RWPE2 (cell line): ENCODE data around the gene FMN1.

Experiments
- ATAC-seq: fragments of 200-7000 bp; cut with Tn5 transposase; 3 replicates; pipeline ENCODE4 v1.9.1; 2021; ENCODE audit warnings: low read depth
- DNase-seq: peaks from one replicate; pipeline ENCODE4 v3.0.0-alpha.2; 2020; ENCODE audit warnings: low spot score
- H3K27ac ChIP-seq: fragments of 450-650 bp; 2 replicates; pipeline ENCODE4 v1.5.1; 2017; ENCODE audit warnings: mild to moderate bottlenecking; ENCODE audit not compliant: poor library complexity, severe bottlenecking
- H3K27me3 ChIP-seq: fragments of 250-450 bp; sonication (Bioruptor Pico); 2 replicates; pipeline ENCODE4 v1.5.1; 2021; ENCODE audit warnings: mild to moderate bottlenecking, moderate library complexity; ENCODE audit not compliant: insufficient read depth, poor library complexity, severe bottlenecking
- H3K36me3 ChIP-seq: fragments of 250-450 bp; sonication (Bioruptor Pico); 2 replicates; pipeline ENCODE4 v1.5.1; 2020; ENCODE audit warnings: low read depth, mild to moderate bottlenecking, moderate library complexity
- H3K4me1 ChIP-seq: fragments of 250-450 bp; sonication (Bioruptor Pico); 2 replicates; pipeline ENCODE4 v1.5.1; 2021; ENCODE audit warnings: mild to moderate bottlenecking, moderate library complexity; ENCODE audit not compliant: insufficient read depth, poor library complexity, severe bottlenecking
- H3K4me3 ChIP-seq: fragments of 250-450 bp; sonication (Bioruptor Pico); 2 replicates; pipeline ENCODE4 v1.5.1; 2021; ENCODE audit warnings: mild to moderate bottlenecking, moderate library complexity; ENCODE audit not compliant: severe bottlenecking
- H3K9me3 ChIP-seq: fragments of 250-450 bp; sonication (Bioruptor Pico); 2 replicates; pipeline ENCODE4 v1.5.1; 2021; ENCODE audit warnings: mild to moderate bottlenecking, moderate library complexity; ENCODE audit not compliant: severe bottlenecking
- TF ChIP-seq, protein P1 (sequence below): fragments of 450-650 bp; IDR thresholded peaks from one replicate; pipeline ENCODE4 v1.5.1; 2017; ENCODE audit warnings: mild to moderate bottlenecking, moderate library complexity; ENCODE audit not compliant: poor library complexity, severe bottlenecking

Gene FMN1

DNA sequence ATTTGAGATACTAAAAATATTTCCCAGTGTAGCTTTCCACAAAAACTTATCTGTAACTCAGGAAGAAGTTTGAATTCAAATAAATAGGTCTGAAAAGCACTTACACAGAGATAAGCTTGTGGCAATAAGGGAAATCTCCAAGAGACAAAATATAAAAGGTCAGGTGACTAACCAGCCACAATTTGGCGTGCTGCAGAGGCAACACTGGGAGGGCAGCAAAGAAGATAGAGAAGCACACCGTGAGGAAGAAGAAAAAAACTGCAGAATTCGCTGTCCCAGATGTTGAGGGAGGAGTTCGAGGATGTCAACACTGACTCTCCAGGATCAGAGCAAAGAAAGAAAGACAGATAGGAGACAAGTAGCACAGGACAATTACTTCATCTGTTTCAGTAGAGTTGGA lies 204.4 kb downstream of the FMN1 start:
- Histone ChIP-seq H3K27me3 (no peaks in the 10 kb centered on the region), H3K4me3 (no peak overlapping the region), H3K4me1 (no peaks in the 10 kb centered on the region), H3K27ac (no peak overlapping the region), H3K9me3 (no peaks in the 10 kb centered on the region), H3K36me3 (no peaks in the 10 kb centered on the region)
- ATAC-seq = no peak
- TF ChIP-seq, protein P1, sequence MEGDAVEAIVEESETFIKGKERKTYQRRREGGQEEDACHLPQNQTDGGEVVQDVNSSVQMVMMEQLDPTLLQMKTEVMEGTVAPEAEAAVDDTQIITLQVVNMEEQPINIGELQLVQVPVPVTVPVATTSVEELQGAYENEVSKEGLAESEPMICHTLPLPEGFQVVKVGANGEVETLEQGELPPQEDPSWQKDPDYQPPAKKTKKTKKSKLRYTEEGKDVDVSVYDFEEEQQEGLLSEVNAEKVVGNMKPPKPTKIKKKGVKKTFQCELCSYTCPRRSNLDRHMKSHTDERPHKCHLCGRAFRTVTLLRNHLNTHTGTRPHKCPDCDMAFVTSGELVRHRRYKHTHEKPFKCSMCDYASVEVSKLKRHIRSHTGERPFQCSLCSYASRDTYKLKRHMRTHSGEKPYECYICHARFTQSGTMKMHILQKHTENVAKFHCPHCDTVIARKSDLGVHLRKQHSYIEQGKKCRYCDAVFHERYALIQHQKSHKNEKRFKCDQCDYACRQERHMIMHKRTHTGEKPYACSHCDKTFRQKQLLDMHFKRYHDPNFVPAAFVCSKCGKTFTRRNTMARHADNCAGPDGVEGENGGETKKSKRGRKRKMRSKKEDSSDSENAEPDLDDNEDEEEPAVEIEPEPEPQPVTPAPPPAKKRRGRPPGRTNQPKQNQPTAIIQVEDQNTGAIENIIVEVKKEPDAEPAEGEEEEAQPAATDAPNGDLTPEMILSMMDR = no peak
- no peak for DNase-seq

DNA sequence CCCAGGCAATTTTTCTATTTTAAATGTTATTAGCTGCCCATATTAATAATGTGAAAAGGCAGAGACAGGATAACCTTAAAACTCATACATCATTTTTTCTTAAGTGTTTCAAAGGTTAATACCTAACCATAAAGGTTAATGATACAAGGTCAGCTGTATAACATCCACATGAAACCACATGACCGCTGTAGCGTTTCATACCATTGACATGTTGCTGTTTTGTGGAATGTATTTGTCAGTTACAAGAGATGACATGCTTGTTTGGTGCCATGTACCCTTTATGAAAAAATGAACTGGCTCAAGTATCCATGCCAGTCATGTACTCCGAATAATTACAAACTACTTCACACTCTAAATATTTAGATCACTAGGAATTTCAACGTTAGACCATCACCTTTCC lies 207.4 kb downstream of the FMN1 start:
- H3K36me3 ChIP-seq = no peaks in the 10 kb centered on the region
- H3K27me3 ChIP-seq = no peaks in the 10 kb centered on the region
- DNase-seq (no peak), ATAC-seq (no peak)
- H3K9me3 ChIP-seq = no peaks in the 10 kb centered on the region
- no peak overlapping the region for H3K4me3 ChIP-seq
- H3K27ac ChIP-seq = no peak overlapping the region
- H3K4me1 ChIP-seq = no peaks in the 10 kb centered on the region
- TF ChIP-seq, protein P1 = no peak

DNA sequence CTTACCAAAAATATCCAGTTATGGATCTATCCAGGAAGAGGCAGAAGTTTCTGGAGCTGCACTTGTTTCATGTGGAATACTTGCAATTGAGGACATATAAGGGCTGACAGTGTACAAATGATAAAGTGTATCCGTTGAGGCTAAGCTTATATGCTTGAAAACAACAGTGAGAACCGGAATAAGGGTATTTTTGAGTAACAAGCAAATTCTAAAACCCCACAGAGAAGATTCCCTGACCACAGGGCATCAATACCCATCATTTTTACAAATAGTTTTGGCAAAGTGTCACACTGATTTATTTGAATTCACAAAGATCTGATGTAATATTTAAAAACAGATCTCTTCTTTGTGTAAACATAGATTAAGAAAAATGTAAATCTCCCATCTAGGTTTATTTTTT lies 208.4 kb downstream of the FMN1 start:
- no peaks in the 10 kb centered on the region for H3K9me3 ChIP-seq
- no peaks in the 10 kb centered on the region for H3K36me3 ChIP-seq
- H3K4me3 ChIP-seq = no peak overlapping the region
- TF ChIP-seq, protein P1 = no peak
- no peak for DNase-seq
- H3K27me3 ChIP-seq = no peaks in the 10 kb centered on the region
- ATAC-seq = no peak
- no peak overlapping the region for H3K27ac ChIP-seq
- no peaks in the 10 kb centered on the region for H3K4me1 ChIP-seq

DNA sequence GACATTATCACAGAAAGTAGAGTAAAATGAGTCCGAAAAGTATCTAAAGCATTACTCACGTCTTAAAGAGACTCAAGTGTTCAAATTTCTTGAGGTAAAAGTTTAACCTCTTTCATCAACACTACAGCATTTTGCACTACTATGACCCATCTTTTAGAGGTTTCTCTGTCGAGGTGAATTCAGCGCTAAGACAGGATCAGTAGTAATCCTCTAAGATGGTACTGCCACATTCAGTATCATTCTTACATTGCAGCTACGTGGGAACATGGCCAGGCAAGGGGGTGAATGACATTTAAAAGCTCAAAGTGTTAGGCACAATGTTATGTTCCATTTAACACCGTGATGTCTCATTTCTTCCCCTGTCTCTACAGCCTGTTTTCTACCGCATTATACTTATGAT lies 210.8 kb downstream of the FMN1 start:
- Histone ChIP-seq H3K27ac (no peak overlapping the region), H3K4me3 (no peak overlapping the region), H3K4me1 (no peaks in the 10 kb centered on the region), H3K9me3 (no peaks in the 10 kb centered on the region), H3K36me3 (no peaks in the 10 kb centered on the region), H3K27me3 (no peaks in the 10 kb centered on the region)
- TF ChIP-seq, protein P1 = no peak
- DNase-seq = no peak
- ATAC-seq = no peak

DNA sequence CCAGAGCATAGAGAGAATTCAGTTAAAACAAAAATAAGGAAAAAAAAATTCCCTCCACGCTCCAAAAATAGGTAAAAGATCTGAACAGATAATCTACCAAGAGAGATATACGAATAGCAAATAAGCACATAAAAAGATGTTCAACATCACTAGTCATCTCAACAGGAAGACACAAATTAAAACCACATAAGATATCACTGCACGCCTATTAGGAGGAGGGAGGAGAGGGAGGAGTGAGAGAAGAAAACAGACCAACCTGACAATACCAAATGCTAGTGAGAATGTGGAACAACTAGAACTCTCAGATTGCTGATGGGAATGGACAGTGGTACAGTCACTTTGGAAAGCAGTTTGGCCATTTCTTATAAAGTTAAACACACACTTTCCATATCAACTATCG lies 212.5 kb downstream of the FMN1 start:
- ATAC-seq = no peak
- TF ChIP-seq, protein P1 = no peak
- no peak for DNase-seq
- H3K36me3 ChIP-seq = no peaks in the 10 kb centered on the region
- no peak overlapping the region for H3K27ac ChIP-seq
- no peaks in the 10 kb centered on the region for H3K27me3 ChIP-seq
- no peak overlapping the region for H3K4me3 ChIP-seq
- H3K4me1 ChIP-seq = no peaks in the 10 kb centered on the region
- no peaks in the 10 kb centered on the region for H3K9me3 ChIP-seq
